CD4-positive, alpha-beta T cell treated with Interleukin-6 at 100 ng/mL for 8 hours (primary cell): ENCODE results near the gene RRP1B.
"Not testable (repeated sequence)": the region's sequence is repeated elsewhere in the genome, so short reads cannot be mapped to it uniquely, and the experiment has no call there.

Source experiments
- DNase-seq: peaks from one replicate; pipeline ENCODE4 v3.0.0-alpha.2; 2020; ENCODE audit warnings: mixed read lengths, low spot score

Gene RRP1B

DNA sequence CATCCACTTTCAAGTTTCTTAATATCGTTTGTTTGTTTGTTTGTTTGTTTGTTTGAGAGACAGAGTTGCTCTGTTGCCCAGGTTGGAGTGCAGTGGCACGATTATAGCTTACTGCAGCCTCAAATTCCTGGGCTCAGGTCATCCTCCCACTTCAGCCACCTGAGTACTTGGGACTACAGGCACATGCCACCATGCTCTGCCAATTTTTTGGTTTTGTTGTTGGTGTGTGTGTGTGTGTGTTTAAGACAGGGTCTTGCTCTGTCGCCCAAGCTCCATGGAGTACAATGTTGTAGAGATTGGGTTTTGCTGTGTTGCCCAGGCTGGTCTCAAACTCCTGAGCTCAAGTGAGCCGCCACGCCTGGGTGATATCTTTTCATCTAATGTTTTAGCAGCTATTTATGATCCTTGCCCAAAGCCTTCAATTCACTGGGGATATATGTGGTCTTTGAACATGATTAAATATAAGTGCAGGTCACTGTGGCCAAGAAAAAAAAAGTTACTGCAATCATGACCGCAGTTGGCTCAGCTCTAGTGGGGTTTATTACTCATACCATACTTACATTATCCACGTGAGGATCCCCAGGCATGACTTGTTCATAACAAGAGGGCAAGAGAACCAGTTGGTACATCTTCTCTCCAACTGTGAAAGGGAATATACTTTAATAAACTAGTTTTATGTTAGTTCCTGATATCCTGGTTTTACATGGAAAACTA, 8.0 kb downstream of the RRP1B start:
- no peak for DNase-seq

DNA sequence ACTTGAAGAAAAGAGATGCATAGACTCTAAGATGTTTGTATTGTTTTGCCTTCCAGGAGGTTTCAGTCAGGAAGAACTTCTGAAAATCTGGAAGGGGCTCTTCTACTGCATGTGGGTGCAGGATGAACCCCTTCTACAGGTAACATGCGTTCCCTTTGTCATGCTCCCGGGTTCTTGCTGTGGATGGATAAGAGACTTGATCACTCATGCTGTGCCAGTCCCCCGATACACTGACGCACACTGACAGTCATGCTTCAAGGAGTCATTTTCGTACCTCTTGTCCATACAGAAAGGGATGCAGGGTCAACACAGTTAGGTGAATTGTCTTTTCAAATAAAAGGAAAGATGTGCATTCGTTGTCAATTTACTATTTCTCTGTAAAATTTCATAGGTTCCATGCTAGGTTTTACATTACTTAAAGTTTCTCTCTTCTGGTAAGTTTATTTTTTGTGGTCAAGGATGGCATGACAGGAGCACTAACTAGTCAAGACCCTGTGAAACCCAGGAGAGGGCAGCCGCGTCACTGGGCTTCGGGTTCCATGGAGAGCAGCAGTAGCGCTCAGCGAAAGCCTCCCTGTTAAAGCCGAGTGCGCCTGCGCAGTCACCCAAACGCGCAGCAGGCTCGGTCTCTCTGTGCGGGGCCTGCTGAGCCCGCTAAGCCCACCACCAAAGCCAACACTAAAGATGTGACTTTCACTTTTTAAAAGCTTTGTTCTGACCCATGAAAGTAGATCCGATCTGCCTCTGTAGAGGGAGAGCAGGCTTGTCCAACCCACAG, 10.7 kb downstream of the RRP1B start:
- DNase-seq = no peak

DNA sequence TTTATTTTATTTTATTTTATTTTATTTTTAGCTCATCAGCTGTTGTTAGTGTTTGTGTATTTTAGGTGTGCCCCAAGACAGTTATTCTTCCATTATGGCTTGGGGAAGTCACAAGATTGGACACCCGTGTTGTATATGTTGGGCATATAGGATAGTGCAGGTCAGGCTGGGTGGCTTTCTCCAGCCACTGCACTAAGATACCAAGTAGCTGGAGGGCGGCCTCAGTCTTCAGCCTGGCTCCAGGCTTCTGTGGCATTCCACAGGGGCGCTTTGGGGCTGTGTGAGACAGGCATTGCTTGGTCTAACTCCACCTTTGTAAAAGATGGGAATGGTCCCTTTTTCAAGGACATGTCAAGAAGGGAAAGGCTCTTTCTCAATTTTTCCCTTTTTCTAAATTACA, 16.5 kb downstream of the RRP1B start:
- DNase-seq = no peak

DNA sequence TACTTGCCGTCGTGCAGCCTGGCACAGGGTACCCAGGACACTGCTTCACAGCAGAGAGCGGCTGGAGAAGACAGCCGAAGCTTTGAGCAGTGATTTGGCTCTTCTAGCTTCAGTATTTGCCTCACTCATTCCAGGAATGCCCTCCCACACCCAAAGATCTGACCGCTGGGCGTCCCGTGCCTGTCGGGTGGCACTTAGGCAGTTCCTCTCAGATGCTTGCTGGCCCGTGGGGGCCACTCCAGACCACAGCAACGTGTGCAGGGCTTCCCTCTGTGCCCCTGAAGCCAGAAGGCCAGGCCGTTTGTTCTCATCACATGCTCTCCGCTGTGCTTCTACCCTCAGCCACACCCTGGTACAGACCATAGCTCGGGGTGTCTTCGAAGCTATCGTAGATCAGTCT, 17.0 kb downstream of the RRP1B start:
- DNase-seq = no peak

DNA sequence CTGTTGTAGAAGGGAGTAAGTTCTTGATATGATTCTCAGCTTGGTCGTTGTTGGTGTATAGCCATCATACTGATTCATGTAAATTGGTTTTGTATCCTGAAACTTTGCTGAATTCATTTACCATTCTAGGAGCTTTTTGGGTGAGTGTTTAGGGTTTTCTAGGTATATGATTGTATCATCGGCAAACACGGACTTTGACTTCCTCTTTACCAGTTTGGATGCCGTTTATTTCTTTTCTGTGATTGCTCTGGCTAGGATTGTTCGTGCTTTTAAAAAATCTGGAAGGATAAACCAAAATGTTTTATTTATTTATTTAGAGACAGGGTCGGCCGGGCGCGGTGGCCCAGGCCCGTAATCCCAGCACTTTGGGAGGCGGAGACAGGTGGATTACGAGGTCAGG, 20.6 kb downstream of the RRP1B start:
- no peak for DNase-seq

DNA sequence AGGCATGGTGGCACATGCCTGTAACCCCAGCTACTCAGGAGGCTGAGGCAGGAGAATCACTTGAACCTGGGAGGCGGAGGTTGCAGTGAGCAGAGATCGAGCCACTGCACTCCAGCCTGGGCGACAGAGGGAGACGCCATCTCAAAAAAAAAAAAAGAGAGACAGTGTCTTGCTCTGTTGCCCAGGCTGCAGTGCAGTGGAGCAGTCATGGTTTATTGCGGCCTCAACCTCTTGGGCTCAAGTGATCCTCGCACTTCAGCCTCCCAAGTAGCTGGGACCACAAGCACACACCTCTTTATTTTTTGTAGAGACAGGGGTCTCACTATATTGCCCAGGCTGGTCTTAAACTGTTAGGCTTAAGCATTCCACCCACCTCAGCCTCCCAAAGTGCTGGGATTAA, 21.1 kb downstream of the RRP1B start:
- not testable (repeated sequence) for DNase-seq

DNA sequence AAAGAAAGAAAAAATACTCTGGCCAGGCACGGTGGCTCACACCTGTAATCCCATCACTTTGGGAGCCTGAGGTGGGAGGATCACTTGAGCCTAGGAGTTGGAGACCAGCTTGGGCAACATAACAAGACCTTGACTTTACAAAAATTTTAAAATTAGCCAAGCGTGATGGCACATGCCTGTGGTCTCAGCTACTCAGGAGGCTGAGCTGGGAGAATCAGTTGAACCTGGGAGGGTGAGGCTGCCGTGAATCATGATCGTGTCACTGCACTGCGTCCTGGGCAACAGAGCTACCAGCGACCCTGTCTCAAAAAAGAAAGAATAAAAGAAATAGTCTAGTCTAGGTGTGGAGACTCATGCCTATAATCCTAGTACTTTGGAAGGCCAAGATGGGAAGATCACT, 22.3 kb downstream of the RRP1B start:
- no peak for DNase-seq

DNA sequence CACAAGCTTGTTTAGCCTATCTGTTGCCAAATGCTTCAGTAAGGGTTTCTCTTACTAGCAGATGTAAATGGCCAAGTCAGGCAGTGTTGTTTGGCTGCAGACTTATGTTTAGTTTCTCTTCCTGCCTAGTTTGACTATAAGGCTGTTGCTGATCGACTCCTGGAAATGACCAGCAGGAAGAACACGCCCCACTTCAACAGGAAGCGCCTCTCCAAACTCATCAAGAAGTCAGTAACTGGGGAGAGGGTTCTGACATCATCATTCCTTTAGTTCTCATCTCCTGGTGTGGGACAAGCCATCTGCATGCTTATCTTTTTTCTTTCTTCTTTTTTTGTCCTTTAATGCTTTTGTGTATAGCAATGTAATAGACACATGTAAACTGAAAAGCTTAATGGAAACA, 25.1 kb downstream of the RRP1B start:
- no peak for DNase-seq

DNA sequence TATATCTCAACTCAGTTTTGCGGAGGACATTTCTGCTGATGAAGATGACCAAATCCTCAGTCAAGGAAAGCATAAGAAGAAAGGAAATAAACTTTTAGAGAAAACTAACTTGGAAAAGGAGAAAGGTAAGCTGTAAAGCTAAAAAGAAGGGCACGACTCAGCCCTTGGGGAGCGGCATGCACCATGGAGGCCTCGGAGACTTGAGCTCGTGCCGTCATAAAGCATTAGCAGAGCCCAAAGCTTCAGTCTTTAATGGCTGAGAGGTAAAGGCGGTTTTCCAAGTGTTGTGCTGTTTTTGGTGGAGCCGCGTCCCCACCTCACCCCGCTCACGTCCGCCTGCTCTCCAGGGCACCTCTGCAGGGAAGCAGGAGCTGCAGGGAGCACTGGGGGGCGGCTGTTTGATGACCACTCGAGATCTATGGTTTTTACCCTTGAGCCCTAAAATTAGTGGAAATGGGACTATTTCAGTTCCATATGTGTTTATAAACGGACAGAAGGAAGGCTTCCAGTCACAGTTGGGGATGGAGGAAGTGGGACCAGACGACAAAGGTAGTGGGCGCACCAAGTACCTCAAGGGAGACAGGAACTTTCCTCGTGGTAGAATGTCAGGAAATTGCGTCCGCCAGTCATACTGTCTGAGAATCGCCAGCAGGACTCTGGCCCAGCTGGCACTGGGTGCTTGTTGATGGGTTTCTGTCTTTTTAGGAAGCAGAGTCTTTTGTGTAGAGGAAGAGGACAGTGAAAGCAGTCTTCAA, 27.6 kb downstream of the RRP1B start:
- no peak for DNase-seq

DNA sequence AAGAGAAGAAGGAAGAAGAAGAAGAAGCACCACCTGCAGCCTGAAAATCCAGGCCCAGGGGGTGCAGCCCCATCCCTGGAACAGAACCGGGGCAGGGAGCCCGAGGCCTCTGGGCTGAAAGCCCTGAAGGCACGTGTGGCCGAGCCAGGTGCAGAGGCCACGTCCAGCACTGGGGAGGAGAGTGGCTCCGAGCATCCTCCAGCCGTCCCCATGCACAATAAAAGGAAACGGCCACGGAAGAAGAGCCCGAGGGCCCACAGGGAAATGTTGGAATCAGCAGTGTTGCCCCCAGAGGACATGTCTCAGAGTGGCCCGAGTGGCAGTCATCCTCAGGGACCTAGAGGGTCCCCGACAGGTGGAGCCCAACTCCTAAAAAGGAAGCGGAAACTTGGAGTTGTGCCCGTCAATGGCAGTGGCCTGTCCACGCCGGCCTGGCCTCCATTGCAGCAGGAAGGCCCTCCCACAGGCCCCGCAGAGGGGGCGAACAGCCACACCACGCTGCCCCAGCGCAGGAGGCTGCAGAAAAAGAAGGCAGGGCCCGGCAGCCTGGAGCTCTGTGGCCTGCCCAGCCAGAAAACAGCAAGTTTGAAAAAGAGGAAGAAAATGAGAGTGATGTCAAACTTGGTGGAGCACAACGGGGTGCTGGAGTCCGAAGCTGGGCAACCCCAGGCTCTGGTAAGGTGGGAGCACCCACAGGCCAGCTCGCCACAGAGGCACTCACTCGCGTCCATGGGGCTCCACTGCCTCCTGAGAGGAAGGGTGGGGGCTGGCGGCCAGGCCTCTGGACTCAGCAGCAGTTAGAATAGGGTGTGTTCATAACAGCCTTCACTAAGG, 28.4 kb downstream of the RRP1B start:
- DNase-seq = no peak

DNA sequence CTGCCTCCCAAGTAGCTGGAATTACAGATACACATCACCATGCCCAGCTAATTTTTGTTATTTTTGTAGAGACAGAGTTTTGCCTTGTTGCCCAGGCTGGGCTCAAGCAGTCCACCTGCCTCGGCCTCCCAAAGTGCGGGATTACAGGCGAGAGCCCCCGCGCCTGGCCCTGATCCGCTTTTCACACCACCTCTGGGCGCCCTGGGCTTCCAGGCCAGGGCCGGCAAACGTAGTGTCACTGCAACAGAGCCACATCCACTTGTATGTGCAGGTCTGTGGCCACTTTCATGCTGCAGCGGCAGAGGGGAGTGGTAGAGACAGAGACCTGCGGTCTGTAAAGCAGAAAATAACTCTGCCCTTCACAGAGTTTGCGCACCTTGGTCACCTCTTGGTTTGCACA, 29.5 kb downstream of the RRP1B start:
- no peak for DNase-seq

DNA sequence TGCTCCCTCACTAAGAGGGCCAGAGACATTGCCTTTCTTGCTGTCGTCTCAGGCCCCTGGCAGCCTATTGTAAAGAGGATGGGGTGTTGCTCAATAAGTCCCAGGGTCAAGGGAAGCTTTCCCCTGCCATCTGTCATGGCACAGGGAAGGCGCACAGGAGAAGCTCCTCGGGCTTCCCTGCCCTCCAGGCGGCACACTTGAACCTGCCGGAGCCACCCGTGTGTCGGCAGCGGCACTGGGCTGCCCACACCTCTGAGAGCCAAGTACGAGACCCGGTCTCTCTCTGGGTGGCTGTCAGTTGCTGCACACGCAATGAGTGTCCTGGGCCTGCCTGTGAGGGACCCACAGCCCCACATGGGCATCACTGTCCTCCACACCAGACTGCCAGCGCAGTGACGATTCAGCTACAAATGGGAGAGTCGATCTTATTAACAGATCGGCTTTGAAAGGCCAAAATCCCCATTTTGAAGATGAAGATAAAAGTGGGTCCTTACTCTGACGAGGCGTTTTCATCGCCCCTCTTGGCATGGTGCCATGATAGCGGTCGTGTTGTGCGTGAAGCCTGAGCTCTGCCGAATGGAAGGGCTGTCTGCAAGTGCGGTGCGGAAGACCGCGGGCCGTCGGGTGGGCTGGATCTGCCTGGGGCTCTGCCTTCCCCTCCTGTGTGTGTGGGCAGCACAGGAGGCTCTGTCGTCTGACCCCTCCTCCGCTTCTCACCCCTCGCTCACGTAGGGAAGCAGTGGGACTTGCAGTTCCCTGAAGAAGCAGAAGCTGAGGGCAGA, 30.4 kb downstream of the RRP1B start:
- no peak for DNase-seq

DNA sequence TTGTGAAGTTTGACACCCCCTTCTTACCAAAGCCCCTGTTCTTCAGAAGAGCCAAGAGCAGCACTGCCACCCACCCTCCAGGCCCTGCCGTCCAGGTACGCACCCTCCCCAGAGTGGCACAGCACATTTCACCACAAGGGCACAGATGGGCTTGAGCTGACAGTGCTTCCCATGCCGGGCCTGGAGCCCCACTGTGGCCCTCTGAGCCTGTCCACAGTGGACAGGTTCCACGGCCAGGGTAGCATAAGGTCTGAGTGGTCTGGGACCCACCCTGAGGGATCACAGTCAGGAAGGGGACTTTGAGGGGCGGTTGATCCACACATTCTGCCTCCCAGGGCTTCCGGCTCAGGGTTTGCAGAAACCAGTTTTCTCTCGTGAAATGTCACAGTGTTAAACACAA, 31.0 kb downstream of the RRP1B start:
- DNase-seq = no peak

DNA sequence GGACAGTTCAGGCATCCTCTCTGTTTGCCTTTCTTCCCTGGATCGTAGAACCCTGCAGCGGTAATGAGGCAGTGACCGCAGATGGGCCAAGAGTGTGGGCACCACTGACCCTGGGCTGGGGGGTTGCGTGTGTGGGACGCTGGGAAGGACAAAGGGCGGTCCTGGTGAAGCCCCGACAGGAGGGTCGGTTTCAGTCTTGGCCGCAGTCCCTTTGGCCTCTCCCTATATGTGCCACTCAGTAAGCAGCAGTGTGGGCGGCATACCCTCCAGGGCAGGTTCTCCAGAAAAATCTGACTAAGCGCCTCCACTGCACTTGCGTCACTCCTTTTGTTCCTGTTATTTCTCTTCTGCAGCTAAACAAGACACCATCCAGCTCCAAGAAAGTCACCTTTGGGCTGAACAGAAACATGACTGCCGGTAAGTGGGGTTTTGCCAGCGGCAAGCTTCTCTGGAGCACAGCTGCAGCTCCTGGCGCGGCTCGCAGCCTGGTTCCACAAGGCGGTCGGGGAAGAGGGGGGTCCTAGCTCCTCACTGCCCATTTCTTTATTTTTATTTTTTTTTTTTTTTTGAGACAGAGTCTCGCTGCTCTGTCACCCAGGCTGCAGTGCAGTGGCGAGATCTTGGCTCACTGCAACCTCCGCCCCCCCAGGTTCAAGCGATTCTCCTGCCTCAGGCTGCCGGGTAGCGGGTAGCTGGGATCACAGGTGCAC, 31.9 kb downstream of the RRP1B start:
- DNase-seq = no peak

DNA sequence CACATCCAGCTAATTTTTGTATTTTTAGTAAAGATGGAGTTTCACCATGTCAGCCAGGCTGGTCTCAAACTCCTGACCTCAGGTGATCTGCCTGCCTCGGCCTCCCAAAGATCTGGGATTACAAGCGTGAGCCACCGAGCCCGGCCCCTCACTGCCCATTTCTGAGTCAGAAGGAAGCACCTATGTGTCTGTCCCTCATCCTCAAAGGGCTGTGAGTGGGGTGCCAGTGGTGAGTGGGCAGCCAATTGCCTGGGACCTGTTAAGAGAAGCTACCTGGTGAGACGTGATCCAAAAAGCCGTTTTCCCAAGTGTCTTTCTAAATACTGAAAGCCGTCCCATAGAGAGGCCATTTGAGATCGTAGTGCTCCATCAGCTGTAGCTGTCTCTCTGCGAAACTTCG, 32.4 kb downstream of the RRP1B start:
- DNase-seq = no peak

DNA sequence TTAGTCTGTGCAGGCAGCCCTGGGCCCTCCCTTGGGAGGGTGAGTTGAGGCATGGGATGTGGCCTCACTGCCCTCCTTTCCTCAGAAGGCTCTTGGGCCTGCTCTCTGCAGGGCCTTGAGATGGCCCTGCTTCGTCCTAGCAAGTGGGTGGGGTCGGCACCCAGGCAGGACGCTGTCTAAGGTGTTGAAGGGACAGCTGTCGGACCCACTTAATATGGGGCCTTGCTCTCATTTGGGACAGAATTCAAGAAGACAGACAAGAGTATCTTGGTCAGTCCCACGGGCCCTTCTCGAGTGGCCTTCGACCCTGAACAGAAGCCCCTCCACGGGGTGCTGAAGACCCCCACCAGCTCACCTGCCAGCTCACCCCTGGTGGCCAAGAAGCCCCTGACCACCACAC, 33.6 kb downstream of the RRP1B start:
- DNase-seq = no peak

DNA sequence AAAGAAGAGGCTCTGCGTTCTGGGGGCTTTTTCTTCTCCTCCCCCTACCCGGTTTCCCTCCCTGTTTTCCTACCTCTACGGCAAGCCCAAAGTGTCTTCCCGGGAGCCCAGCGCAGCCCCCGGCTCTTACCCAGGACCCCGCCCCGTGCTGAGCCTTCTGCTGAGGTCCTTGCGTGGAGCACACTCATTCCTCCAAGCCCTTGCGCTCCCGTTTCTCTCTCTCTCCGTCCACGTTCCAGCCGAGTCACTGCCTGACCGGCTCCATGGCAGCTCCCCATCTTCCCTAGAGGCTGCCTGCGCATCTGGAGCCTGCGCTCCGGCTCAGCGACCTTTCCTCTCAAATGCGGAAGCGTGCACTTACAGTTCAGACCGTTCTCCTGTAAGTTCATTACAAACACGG, 34.6 kb downstream of the RRP1B start:
- DNase-seq = no peak

DNA sequence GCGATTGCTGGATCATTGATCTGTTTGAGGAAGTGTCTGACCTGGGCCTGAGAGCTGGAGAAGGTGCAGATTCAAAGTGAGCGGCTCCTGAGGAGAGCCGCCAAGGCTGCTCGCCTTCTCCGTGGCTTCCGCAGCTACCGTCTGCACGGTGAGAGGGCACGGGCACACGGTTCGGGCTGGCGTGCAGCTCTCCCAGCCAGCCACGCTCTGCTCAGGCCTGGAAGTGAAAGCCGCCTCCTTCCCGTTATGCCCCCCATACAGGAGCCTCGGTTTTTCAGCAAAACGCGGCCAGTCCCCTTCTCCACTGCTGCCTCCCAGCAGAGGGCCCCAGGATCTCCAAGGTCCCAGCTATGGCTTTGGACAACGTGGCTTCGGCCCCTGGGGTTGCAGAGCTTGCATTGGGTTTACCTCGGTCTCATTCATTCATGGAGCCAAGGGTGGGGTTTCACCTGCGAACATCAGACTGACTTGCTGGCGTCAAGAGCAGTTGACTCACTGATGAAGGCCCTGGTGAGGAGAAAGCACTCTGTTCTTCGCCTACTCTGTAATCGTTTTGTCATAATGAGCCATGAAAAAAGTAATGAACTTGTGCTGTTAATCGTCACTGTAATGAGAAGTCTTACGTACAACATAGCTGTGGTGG, 35.2 kb downstream of the RRP1B start:
- DNase-seq = no peak

DNA sequence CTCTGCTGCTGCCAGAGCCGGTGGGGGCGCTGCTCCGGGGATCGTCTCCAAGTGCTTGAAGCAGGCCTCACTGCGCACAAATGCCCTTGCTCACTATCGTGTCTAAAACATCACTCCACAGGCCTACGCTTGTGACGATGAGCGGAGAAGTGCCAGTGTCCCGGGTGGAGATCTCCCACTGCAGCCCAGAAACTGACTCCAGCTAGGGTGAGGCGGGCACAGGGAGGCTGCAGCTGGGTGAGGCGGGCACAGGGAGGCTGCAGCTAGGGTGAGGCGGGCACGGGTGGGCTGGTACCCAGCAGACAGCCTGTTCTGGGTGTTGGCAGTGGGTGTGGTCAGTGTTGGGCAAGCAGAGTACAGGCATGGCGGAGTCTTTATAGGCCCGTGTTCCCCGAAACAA, 36.9 kb downstream of the RRP1B start:
- no peak for DNase-seq
